ENCODE results near the gene ERBB2.
"Not testable (repeated sequence)": the region's sequence is repeated elsewhere in the genome, so short reads cannot be mapped to it uniquely, and the experiment has no call there.

ERBB2 gene

DNA sequence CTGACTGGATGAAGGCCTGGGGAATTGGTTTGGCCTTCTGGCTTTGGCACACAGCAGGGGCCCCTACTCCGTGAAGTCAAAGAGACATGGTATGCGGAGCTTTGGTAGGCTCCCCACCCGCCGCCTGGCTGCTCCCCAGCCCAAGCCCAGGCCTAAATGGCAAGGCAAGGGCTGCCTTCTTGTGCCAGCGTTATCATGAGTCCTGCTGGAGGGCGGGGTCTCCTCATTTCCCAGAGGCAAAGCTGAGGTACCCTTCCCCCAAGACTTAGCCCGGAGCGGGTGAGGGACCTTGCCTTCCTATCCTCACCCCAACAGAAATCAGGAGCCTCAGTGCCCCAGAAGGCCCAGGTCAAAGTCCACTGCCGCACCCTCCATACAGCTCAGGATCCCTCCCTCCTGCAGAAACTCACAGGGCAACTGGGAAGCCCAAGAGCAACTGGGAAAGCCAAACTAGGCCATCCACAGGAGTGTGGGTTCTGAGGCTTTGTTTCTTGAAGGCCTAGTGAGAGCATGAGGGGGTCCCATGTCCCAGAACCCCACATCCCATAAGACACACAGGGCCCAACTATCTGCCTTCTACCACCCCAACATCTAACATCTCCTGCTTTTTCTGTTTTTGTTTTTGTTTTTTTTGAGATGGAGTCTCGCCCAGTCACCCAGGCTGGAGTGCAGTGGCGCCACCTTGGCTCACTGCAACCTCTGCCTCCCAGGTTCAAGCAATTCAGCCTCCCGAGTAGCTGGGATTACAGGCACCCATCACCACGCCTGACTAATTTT is 21.3 kb upstream of the ERBB2 start:
- DNase-seq (ENCODE audit: low read depth in 2 of 2): no peak

DNA sequence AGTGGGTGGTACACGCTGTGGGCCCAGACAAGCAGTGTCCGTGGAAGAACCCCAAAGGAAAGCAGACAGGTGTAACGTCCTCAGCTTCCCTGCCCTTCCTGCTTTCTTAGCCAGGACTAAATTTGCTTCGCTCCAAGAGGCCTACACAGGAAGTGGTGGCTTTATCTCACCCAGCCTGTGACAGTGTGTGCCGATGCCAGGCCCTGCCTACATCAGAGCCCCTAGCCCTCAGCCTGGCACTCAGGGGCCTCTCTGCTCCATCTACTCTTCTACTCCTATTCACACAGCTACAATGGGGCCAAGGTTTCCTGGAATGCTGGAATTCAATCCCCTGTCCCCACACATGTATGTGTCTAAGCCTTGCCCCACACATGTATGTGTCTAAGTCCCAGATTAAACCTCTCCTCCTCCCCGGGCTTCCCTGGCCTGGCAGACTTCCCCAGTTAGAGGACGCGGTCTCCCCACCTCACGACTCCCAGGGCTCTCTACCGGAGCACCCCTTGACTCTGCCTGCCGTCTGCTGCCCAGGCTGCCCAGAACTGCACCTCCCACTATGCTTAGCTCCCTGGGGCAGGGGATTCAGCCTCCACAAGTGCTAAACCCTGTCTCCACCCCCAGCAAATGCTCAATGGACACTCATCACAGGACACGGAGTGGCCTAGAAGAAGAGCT is 20.2 kb upstream of the ERBB2 start:
- no peak for DNase-seq (ENCODE audit: low read depth in 2 of 2)

DNA sequence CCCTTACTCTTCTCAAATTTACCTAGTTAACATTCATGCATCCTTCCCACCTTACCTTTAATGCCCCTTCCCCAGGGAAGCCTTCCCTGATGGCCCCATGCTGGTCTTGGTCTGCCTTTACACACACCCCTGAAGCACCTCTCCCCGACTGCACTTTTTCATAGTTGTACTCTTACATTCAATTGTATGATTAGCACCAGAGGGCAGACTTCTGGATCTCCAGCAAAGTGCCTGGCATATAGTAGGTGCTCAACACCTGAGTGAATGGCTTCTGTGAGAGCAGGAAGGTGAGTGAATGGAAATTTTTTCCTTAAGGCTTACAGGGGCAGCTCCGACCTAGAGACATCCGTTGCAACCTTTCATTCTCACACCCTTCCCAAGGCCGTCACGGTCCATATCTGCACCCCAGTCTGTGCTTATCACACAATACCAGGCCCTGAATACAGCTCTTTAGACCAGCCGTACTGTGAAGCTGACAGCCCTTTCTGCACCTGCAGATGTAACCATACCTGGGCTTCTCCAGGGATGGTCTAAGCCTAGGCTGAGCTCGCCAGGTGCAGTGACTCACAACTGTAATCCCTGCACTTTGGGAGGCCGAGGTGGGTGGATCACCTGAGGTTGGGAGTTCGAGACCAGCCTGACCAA is 16.4 kb upstream of the ERBB2 start:
- DNase-seq (ENCODE audit: low read depth in 2 of 2): no peak

DNA sequence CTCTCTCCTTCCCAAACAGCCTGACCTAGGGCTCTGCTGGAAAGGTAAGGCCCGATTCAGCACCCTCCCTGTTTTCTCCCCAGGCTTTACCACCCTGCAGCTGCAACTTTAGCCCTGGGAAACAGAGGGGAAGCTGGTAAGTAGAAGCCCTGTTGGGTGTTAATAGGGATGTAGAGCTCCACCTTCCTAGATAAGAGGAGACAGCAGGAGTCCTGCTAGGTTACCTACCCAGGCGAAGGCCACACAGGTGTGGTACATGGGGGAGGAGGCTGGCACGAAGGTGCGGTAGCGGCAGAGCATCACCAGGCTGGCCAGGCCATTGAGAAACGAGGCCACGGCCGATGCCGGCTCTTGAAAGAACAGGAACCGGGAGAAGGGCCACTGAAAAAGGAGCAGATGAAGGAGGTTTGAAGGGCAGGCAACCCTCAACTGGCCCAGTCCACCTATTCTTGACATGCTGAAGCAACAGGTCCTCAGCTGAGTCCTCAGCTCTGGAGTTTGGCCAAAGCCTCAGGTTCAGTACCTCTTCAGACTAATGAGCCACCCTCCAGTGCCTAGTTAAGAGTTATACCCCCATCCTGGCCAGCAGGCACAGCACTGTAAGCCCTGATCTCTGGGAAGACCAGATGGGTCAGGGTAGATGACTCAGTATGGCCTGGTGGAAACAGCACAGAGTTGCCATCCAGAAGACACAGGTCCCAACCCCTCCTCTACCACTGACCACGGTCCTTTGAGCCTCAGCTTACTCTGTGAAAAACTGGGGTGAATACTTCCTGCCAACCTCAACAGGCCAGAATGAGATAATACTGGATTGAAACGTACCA is 15.3 kb upstream of the ERBB2 start:
- DNase-seq (ENCODE audit: low read depth in 2 of 2): no peak

DNA sequence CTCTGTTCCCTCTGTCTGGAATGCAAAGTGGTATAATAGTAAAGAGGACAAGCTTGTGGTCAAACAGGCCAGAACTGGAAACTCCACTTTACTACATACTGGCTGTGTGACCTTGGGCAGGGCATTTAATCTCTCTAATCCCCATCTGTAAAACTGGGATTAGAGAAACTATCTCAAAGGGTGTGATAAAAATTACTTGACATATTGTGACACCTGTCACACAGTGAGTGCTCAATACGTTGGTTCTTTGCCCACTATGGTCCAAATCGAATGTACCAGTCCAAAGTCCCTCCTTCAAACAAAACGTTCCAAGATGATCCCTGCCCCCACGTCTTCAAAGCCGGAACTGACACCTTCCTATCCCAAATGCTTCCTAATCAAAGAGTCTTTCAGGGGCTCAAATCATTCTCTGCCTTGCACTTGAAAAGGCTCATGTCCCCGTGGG is 12.7 kb upstream of the ERBB2 start:
- no peak for DNase-seq (ENCODE audit: low read depth in 2 of 2)

DNA sequence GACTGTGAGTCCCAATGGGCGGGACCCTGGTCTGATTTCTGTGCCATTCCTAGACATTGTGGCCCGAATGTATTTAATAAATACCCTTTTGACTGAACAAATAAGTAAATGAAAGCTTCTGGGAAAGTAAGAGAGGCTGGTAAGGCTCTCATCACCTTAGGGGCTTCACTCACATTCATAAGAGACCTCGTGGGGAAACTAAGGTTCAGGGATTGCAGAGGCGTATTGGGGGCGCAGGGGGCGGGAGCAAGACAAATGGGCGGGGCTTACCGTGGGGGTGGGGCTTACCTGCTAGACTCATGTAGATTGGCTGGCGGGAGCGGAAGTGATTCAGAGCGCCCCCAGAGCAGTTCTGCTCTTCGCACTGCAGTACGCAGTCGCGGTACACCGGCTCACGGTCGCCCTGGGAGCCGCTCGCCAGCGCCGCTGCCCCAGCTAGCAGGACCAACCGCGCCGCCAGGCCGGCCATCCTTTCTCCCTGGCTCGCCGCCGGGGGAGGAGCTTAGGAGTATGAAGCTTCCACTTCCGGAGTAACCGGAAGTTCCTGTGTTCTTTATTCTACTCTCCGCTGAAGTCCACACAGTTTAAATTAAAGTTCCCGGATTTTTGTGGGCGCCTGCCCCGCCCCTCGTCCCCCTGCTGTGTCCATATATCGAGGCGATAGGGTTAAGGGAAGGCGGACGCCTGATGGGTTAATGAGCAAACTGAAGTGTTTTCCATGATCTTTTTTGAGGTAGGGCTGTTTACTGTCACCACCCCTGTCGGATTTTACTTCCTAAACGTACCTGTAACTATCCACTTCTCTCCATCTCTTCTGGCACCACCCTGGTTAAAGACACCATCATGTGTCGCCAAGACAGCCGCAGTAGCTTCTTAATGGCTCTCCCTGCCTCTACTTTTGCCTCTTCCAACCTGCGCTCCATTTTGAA is 12.1 kb upstream of the ERBB2 start, which contains the start of gene PGAP3:
Gene PGAP3 (minus strand): TSS at position 512 of the 929 bp plus-strand sequence. CDS start 43 bp downstream, at position 469.
- DNase-seq (ENCODE audit: low read depth in 2 of 2): peak; percentile 57 to 74

DNA sequence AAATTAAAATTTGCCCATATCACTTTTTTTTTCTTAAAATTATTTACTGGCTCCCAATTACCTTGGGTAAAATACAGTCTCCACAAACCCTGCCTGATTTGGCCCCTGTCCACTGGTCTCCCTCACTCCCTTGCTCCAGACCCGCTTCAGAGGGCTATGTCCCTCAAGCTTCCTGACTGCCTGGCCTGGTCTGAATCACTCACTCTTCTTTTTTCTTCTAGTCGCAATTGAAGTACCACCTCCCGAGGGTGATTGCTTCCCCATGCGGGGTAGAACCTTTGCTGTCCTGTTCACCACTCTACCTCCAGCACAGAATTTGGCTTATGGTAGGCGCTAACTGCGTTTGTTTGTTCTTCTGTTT is 11.4 kb upstream of the ERBB2 start:
- no peak for DNase-seq (ENCODE audit: low read depth in 2 of 2)

DNA sequence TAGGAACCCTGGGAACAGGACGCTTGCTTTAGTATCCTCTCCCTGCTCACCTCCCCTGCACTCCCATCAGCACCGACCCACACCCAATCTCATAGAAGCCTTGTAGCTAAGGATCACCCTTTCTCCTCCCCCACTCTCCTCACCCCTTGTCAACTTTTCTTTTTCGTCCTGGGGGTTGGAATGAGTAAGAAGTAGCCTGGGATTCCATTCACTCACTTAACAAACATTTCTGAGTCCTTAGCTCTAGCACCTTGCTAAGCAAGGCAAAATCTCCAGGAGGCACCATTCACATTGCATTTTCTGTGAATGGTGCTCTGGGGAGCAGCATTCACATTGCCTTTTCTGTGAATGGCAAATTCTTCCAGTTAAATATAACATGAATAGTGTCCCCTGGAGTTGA is 10.9 kb upstream of the ERBB2 start:
- DNase-seq (ENCODE audit: low read depth in 2 of 2): no peak

DNA sequence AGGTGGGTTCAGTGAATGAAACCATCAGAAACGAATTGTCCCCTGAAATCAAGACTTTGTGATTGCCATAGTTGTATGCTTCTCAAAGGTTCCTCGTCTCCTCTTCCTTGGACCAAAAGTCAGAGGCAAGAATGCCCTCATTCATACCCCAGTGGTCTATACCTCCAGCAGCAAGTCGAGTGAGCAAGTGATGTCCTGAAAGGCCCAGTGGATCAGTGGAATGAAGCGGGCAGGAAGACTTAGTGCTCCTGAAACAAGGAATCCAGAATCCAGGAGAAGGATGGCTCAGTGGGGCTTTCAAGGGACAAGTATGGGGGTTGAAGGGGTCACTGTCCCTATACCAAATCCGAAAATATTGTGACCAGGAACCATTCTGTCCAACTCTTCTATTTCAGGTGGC is 5.3 kb upstream of the ERBB2 start:
- no peak for DNase-seq (ENCODE audit: low read depth in 2 of 2)

DNA sequence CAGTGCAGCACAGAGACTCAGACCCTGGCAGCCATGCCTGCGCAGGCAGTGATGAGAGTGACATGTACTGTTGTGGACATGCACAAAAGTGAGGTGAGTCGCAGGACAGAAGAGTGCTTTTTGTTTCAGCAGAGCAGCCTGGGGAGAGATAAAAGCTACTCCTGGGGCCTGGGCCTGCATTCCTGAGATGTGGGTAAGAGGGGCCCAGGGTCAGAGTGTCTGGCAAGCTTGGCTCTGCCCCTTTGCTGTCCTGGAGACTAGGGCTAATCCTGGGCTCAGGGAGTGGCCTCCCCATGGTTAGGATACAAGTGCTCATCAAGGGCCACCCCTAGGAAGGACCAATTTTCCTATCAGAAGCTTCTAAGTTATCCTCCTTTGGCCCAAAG is 4.8 kb upstream of the ERBB2 start:
- no peak for DNase-seq (ENCODE audit: low read depth in 2 of 2)

DNA sequence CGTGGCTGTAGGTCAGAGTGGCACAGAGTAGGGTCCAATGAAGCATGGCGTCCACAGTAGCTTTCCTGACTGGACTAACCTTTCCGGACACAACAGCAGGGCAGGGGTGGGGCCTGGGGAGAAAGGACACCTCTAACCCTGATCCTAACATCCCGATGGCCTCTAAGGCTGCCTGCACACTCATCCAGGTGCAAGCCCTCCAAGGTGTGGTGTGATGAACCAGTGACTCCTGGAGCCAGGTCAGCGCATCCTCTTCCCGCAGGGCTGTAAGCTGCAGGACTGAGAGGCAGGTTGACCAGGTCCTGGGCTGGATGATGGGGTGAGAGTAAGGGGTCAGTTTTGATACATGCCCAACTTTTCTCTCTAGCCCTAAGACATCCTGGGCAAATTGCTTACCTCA is 3.1 kb upstream of the ERBB2 start:
- no peak for DNase-seq (ENCODE audit: low read depth in 2 of 2)

DNA sequence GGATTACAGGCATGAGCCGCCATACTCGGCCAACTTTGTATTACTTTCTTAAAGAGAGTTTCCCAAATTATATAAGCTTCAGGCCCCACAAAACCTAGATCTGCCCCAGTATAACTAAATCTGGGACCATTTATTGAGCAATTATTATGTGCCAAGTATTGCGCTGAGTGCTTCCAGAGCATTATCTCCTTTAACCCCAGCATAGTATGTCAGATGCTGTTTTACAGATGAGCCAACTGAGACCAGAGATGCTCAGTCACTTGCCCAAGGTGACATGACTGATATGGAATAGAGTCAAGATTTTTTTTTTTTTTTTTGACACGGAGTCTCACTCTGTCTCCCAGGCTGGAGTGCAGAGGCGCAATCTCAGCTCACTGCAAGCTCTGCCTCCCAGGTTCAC is 1.9 kb upstream of the ERBB2 start:
- DNase-seq (ENCODE audit: low read depth in 2 of 2): no peak

DNA sequence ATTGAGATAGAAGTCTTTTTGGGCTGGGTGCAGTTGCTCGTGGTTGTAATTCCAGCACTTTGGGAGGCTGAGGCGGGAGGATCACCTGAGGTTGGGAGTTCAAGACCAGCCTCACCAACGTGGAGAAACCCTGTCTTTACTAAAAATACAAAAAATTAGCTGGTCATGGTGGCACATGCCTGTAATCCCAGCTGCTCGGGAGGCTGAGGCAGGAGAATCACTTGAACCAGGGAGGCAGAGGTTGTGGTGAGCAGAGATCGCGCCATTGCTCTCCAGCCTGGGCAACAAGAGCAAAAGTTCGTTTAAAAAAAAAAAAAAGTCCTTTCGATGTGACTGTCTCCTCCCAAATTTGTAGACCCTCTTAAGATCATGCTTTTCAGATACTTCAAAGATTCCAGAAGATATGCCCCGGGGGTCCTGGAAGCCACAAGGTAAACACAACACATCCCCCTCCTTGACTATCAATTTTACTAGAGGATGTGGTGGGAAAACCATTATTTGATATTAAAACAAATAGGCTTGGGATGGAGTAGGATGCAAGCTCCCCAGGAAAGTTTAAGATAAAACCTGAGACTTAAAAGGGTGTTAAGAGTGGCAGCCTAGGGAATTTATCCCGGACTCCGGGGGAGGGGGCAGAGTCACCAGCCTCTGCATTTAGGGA is 577 bp upstream of the ERBB2 start:
- DNase-seq (ENCODE audit: low read depth in 2 of 2): not testable (repeated sequence)

DNA sequence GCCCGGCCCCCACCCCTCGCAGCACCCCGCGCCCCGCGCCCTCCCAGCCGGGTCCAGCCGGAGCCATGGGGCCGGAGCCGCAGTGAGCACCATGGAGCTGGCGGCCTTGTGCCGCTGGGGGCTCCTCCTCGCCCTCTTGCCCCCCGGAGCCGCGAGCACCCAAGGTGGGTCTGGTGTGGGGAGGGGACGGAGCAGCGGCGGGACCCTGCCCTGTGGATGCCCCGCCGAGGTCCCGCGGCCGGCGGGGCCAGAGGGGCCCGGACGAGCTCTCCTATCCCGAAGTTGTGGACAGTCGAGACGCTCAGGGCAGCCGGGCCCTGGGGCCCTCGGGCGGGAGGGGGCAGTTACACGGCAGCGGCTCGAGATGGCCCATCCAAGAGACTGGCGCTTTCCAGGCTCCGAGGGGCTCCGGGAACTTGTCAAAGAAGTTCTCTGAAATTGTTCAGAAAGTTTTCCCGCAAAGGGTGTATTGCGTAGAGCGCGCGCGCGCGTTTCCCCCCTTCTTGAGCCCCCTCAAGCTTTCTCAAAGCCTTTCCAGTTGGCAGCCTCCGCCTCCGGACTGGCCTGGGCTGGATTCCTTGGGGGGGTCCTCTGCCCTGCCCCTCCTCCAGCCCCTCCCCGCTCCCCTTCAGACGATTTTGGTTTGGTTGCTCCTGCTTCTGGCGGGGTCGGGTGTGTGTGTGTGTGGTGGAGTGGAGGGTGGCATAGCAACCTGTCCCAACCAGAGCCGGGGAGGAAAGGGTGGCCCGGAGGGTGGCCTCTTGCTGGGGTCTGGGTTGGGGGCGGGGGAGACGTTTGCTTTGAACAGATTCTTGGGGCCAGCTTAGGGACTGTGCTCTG is 504 bp downstream of the ERBB2 start:
- DNase-seq (ENCODE audit: low read depth in 2 of 2): no peak

DNA sequence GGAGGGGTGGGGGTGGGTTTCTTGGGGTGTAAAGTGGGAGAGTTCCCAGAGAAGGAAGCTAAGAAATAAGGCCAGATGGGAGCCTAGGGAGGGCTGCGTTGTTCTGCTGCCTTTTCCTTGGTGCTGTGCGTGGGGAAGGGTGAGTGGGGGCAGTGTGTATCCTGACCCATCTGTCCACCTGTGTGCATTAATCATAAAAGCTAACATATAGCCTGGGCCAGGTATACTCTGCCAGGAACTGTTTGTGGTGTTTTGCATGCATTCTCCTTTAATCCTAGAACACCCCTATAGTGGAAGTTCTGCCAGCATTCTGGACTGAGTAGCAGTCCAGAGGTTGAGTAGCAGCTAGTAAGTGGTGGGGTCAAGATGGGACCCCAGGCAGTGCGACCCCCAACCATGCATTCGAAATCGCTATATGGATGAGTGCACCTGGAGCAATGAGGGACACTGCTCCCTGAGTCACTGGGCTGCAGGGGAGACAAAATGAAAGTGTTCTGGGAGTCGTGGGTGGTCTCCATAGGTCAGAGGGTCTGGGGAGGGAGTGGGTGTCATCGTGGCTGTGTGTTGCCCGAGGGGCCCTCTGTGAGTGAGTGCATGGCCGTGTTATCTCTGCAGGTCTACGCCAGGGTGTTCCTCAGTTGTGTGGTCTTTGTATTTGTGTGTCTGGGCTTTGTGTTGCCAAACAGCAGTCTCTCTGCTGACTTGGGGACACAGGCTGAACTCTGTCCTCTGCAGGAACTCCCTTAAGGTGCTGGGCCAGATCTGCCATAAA is 1.3 kb downstream of the ERBB2 start:
- no peak for DNase-seq (ENCODE audit: low read depth in 2 of 2)

DNA sequence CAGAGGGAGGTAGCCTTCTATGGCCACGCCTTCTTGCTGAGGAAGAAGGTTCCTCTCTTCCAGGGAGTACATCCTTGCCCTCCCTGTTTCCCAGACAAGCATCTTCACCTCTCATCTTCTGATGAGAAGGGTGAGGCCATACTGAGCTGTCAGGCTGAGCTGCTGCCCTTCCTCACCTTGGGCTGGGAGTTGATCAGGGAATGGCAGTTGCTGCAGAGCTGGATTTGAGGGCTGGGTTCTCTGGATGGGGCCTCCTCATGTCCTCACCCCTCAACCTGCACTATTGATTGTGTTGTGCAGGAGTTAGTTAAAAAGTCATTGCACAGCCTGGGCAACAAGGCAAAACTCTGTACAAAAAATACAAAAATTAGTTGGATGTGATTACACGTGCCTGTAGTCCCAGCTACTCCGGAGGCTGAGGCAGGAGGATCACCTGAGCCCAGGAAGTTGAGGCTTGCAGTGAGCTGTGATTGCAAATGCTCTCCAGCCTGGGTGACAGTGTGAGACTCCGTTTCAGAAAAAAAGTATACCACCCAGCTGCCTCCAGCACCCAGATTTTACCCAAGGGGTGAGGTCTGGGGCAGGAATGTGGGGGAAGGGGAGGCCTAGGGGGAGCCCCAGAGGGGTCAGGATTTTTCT is 2.0 kb downstream of the ERBB2 start:
- no peak for DNase-seq (ENCODE audit: low read depth in 2 of 2)

DNA sequence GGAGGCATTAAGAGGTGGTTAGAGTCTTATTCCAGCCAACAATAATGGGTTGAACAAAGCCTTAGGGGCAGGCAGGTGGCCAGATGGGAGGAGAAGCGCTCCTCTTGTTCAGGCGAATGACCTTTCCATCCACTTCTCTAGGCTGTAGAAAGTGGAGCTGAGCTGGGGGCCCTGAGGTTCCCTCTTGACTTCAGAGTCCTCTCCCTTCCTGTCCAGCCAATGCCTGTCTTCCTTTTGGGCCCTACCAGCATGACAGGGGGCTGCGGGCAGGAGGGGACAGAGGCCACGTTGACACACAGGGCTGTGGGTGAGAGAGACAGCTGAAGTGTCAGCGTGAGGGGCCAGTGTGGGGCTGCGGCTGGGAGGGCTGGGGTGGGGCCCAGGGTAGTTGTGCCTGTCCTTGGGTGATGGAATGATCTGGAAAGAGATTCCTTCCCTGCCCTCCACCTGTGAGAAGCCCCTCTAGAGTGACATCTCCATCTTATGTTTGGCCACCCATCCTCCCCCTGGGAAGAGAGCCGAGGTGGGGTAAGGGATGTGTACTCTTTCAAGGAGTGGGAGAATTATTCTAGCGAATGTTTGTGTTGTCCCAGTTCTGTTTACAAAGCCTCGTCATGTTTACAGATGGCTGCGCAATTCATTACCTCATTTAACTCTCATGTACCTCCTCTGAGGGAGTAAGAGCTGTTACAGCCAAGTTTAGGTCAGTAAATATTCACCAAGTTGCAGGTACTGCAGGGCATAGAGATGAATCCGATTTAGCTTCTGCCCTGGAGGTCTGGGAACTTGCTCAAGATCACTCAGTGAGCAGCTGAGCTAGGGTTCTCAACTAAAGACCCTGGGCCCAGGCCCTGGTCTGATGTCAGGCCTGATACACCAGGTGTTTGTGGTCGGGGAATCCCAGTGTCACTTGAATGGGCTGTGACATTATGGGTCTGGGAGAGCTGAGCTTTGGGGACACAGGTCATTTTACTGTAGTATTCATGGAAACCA is 3.3 kb downstream of the ERBB2 start:
- DNase-seq (ENCODE audit: low read depth in 2 of 2): no peak

All from stimulated activated CD8-positive, alpha-beta memory T cell treated with anti-CD3 and anti-CD28 coated beads, Interleukin-7, amount 100 ng/mL, for 1 hour (primary cell).